Epithelial cell of esophagus (primary cell): ENCODE results near the gene EFEMP1.

ENCODE experiments used
- DNase-seq: peaks from one replicate; pipeline ENCODE4 v3.0.0; 2010; ENCODE audit warnings: low read depth
- H3K4me3 ChIP-seq: 2 replicates; pipeline ENCODE4 v1.5.1; 2011; ENCODE audit warnings: mild to moderate bottlenecking, low read length, control low read depth
- CTCF ChIP-seq: IDR thresholded peaks from 2 replicates; pipeline ENCODE4 v1.5.1; 2011; ENCODE audit warnings: low read depth, mild to moderate bottlenecking, low read length, control low read depth, inconsistent platforms; ENCODE audit not compliant: insufficient read depth; ENCODE audit errors: missing control alignments

Gene EFEMP1

GRCh38 chr2:55922291-55922907, 1.2 kb downstream of the EFEMP1 start:
- DNase-seq: peak; percentile 51
- no peak for TF ChIP-seq CTCF
- H3K4me3 ChIP-seq: peak overlapping the region; percentile 59

GRCh38 chr2:55919574-55919973, 4.0 kb downstream of the EFEMP1 start:
- DNase-seq: no peak
- no peak for TF ChIP-seq CTCF
- H3K4me3 ChIP-seq: no peak overlapping the region

GRCh38 chr2:55918856-55919255, 4.7 kb downstream of the EFEMP1 start:
- DNase-seq: peak; percentile 67
- TF ChIP-seq CTCF: no peak
- H3K4me3 ChIP-seq: no peak overlapping the region

GRCh38 chr2:55917713-55918390, 5.7 kb downstream of the EFEMP1 start:
- no peak for TF ChIP-seq CTCF
- H3K4me3 ChIP-seq: no peak overlapping the region
- DNase-seq: no peak

GRCh38 chr2:55917117-55917516, 6.5 kb downstream of the EFEMP1 start:
- H3K4me3 ChIP-seq: no peak overlapping the region
- TF ChIP-seq CTCF: no peak
- DNase-seq: no peak

GRCh38 chr2:55916473-55917049, 7.0 kb downstream of the EFEMP1 start:
- no peak for DNase-seq
- TF ChIP-seq CTCF: no peak
- H3K4me3 ChIP-seq: no peak overlapping the region
